GM12874 (cell line): Measurements from ENCODE around the gene GREM1.

Experiments used
- CTCF ChIP-seq: IDR thresholded peaks from 2 replicates; pipeline ENCODE4 v1.5.1; 2011; ENCODE audit warnings: low read depth, mild to moderate bottlenecking, control low read depth, low read length, moderate library complexity; ENCODE audit not compliant: insufficient read depth

Gene GREM1

GRCh38 chr15:32675466-32675865 is 42.3 kb upstream of the GREM1 start:
- no peak for TF ChIP-seq CTCF

GRCh38 chr15:32676169-32676568 is 41.6 kb upstream of the GREM1 start:
- no peak for TF ChIP-seq CTCF

GRCh38 chr15:32677238-32677750 is 40.5 kb upstream of the GREM1 start:
- TF ChIP-seq CTCF: no peak

GRCh38 chr15:32679298-32679690 is 38.5 kb upstream of the GREM1 start:
- no peak for TF ChIP-seq CTCF

- TF ChIP-seq CTCF: no peak
Measured at GRCh38 chr15:32682569-32682968, 35.2 kb upstream of the GREM1 start.

GRCh38 chr15:32682977-32683630 is 34.7 kb upstream of the GREM1 start:
- no peak for TF ChIP-seq CTCF

GRCh38 chr15:32683906-32684584 is 33.8 kb upstream of the GREM1 start:
- TF ChIP-seq CTCF: no peak
